ENCODE measurements around the gene FAAP20. TPM values are rescaled to one million over a fixed set of nuclear protein-coding genes. Genes with fewer than 3 reads are reported as not detected.

FAAP20 gene
- total RNA-seq, 1 experiment from 2014 or later, result 119 TPM

- H4K5ac ChIP-seq (ENCODE audit: insufficient read length, low read depth, low read length), result no peak overlapping the region
- H4K91ac ChIP-seq (ENCODE audit: insufficient read length, low read depth, low read length), result no peak overlapping the region
- no peak overlapping the region for H3K4me3 Mint-ChIP-seq
- no peaks in the 10 kb centered on the region for H3K27me3 Mint-ChIP-seq (ENCODE audit: low read depth)
- H2BK120ac ChIP-seq (ENCODE audit: low read depth, low read length, poor library complexity, severe bottlenecking), result no peak overlapping the region
- H2BK5ac ChIP-seq (ENCODE audit: insufficient read length, low read length), result no peak overlapping the region
- H2AK5ac ChIP-seq (ENCODE audit: insufficient read length, low read length), result no peak overlapping the region
- H3K23me2 ChIP-seq (ENCODE audit: insufficient read length, low read depth, low read length, poor library complexity, severe bottlenecking), result no peaks in the 10 kb centered on the region
- H2BK12ac ChIP-seq (ENCODE audit: insufficient read length, low read depth, low read length), result no peak overlapping the region
- H2BK15ac ChIP-seq (ENCODE audit: low read depth, low read length), result no peak overlapping the region
- no peaks in the 10 kb centered on the region for H3K9me3 Mint-ChIP-seq
- H3K27me3 ChIP-seq (ENCODE audit: insufficient read depth, low read length), result no peaks in the 10 kb centered on the region
- no peaks in the 10 kb centered on the region for H3K79me1 ChIP-seq (ENCODE audit: insufficient read depth, low read depth, low read length, poor library complexity, severe bottlenecking)
- H3K9me3 ChIP-seq (ENCODE audit: control insufficient read depth, low read depth, low read length), result no peaks in the 10 kb centered on the region
- H3K79me2 ChIP-seq (ENCODE audit: insufficient read depth, low read length), result no peaks in the 10 kb centered on the region
- no peaks in the 10 kb centered on the region for H3K4me1 ChIP-seq (ENCODE audit: insufficient read depth, low read length)
- no peak overlapping the region for H3K56ac ChIP-seq (ENCODE audit: insufficient read length, low read depth, low read length)
- no peak overlapping the region for H4K8ac ChIP-seq (replicated peaks; ENCODE audit: insufficient read length, low read depth, low read length)
- no peak overlapping the region for H3K14ac ChIP-seq (ENCODE audit: insufficient read depth, low read length)
- WGBS (ENCODE audit: extremely low coverage, insufficient read length, low lambda C conversion rate), result no CpG with 5 or more reads among the region's 43 CpGs
- no peak for TF ChIP-seq CTCF (conservative IDR thresholded peaks at IDR 0.05)
- no peak overlapping the region for H2BK20ac ChIP-seq (ENCODE audit: low read depth, low read length, poor library complexity, severe bottlenecking)
- no peak overlapping the region for H3K9ac ChIP-seq (ENCODE audit: extremely low read depth, insufficient read length, low read length)
- H2AFZ ChIP-seq (ENCODE audit: low read length), result no peak overlapping the region
- no peaks in the 10 kb centered on the region for H4K20me1 ChIP-seq (ENCODE audit: control insufficient read depth, insufficient read depth, insufficient read length)
- H3K27ac ChIP-seq (ENCODE audit: insufficient read length, low read depth, low read length), result no peak overlapping the region
- no peak overlapping the region for H3K18ac ChIP-seq (ENCODE audit: insufficient read length, low read depth, low read length)
- DNase-seq, result no peak
- H3K4me2 ChIP-seq (ENCODE audit: insufficient read depth, insufficient read length, low read length), result no peak overlapping the region
- peaks cover 0 to 12% of the 10 kb centered on the region in 2 experiments; a peak in 2 of 4 replicates for H3K4me1 Mint-ChIP-seq
- H3T11ph ChIP-seq (ENCODE audit: low read length), result no peak overlapping the region
- H3K4ac ChIP-seq (ENCODE audit: low read depth, low read length), result no peak overlapping the region
- peaks cover 2 to 31% (median 28%) of the 10 kb centered on the region in 3 experiments for H3K36me3 Mint-ChIP-seq (ENCODE audit: insufficient read depth in 1 of 3, low read depth in 3 of 3)
- no peak overlapping the region for H3K23ac ChIP-seq (ENCODE audit: insufficient read length, low read depth, low read length)
- H3K27ac Mint-ChIP-seq, result no peak overlapping the region; a peak in 1 of 7 replicates
These were observed 25.3 kb downstream of the FAAP20 start for GRCh38 chr1:2169200-2169836.

Data from H9 (cell line).